ENCODE measurements around the gene ARAP3. TPM values are rescaled to one million over a fixed set of nuclear protein-coding genes. Genes with fewer than 3 reads are reported as not detected.

The ARAP3 gene
- total RNA-seq, 1 experiment from 2014 or later, result 19.8 TPM

GRCh38 chr5:141623186-141623585 lies 58.8 kb downstream of the ARAP3 start:
- intact Hi-C loops (cut with micrococcal nuclease), result no loop called here
- Mint-ChIP-seq H3K4me3 (ENCODE audit: unreplicated experiment) (no peak overlapping the region), H3K27ac (ENCODE audit: low read depth, unreplicated experiment) (no peak overlapping the region), H3K36me3 (ENCODE audit: insufficient read depth, unreplicated experiment) (peaks cover 86% of the 10 kb centered on the region), H3K27me3 (ENCODE audit: insufficient read depth, unreplicated experiment) (no peaks in the 10 kb centered on the region), H3K4me1 (ENCODE audit: insufficient read depth, unreplicated experiment) (no peaks in the 10 kb centered on the region), H3K9me3 (ENCODE audit: unreplicated experiment) (no peaks in the 10 kb centered on the region)
- TF ChIP-seq, protein P1, sequence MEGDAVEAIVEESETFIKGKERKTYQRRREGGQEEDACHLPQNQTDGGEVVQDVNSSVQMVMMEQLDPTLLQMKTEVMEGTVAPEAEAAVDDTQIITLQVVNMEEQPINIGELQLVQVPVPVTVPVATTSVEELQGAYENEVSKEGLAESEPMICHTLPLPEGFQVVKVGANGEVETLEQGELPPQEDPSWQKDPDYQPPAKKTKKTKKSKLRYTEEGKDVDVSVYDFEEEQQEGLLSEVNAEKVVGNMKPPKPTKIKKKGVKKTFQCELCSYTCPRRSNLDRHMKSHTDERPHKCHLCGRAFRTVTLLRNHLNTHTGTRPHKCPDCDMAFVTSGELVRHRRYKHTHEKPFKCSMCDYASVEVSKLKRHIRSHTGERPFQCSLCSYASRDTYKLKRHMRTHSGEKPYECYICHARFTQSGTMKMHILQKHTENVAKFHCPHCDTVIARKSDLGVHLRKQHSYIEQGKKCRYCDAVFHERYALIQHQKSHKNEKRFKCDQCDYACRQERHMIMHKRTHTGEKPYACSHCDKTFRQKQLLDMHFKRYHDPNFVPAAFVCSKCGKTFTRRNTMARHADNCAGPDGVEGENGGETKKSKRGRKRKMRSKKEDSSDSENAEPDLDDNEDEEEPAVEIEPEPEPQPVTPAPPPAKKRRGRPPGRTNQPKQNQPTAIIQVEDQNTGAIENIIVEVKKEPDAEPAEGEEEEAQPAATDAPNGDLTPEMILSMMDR (IDR thresholded peaks at IDR 0.05; ENCODE audit: unreplicated experiment), result no peak
- ChIA-PET POLR2A (interaction anchor here (0.6 to 15.9 kb wide), 4 partner anchors 10 to 485 kb away, joined by 3 to 349 read pairs (median 6); partner anchors contain the start of genes HDAC3, NDFIP1 and RELL2), CTCF (interaction anchor here (0.7 to 17.3 kb wide), 6 partner anchors 9 to 368 kb away, joined by 3 to 465 read pairs (median 6); partner anchors contain the start of genes HDAC3 and RELL2)
- no peak for DNase-seq (ENCODE audit: unreplicated experiment)
- BruUV-seq (replicated peaks), result no TSS peak

GRCh38 chr5:141618804-141619554 lies 63.1 kb downstream of the ARAP3 start, which contains the start of gene DIAPH1:
TSS of gene DIAPH1 (minus strand) at chr5:141619000. CDS start at chr5:141618914, 86 bp downstream.
- no TSS peak for BruUV-seq (replicated peaks)
- ChIA-PET POLR2A (interaction anchor here (0.6 to 15.9 kb wide), 26 partner anchors 14 to 490 kb away, joined by 3 to 385 read pairs (median 4); partner anchors contain the start of genes DELE1, FCHSD1, HDAC3 and PCDHB14), CTCF (interaction anchor here (0.5 to 17.3 kb wide), 37 partner anchors 10 to 1403 kb away, joined by 3 to 465 read pairs (median 4); partner anchors contain the start of genes HDAC3, NDFIP1, PCDH1 and PCDHB14)
- H3K4me1 Mint-ChIP-seq (ENCODE audit: insufficient read depth, unreplicated experiment), result peaks cover 21% of the 10 kb centered on the region
- peak; percentile 99 for DNase-seq (ENCODE audit: unreplicated experiment)
- intact Hi-C loops (cut with micrococcal nuclease), result loop anchor here (1.0 to 2.0 kb wide), 3 partner anchors 15 to 27 kb away; partner anchors contain the start of genes HDAC3 and RELL2
- H3K27me3 Mint-ChIP-seq (ENCODE audit: insufficient read depth, unreplicated experiment), result no peaks in the 10 kb centered on the region
- H3K9me3 Mint-ChIP-seq (ENCODE audit: unreplicated experiment), result no peaks in the 10 kb centered on the region
- peaks cover 60% of the 10 kb centered on the region for H3K36me3 Mint-ChIP-seq (ENCODE audit: insufficient read depth, unreplicated experiment)
- peak within 1 kb of the TSS; percentile 96 for H3K4me3 Mint-ChIP-seq (ENCODE audit: unreplicated experiment)
- TF ChIP-seq, protein P1 (IDR thresholded peaks at IDR 0.05; ENCODE audit: unreplicated experiment), result peak; percentile 99
- peak within 1 kb of the TSS; percentile 99 for H3K27ac Mint-ChIP-seq (ENCODE audit: low read depth, unreplicated experiment)

DNA sequence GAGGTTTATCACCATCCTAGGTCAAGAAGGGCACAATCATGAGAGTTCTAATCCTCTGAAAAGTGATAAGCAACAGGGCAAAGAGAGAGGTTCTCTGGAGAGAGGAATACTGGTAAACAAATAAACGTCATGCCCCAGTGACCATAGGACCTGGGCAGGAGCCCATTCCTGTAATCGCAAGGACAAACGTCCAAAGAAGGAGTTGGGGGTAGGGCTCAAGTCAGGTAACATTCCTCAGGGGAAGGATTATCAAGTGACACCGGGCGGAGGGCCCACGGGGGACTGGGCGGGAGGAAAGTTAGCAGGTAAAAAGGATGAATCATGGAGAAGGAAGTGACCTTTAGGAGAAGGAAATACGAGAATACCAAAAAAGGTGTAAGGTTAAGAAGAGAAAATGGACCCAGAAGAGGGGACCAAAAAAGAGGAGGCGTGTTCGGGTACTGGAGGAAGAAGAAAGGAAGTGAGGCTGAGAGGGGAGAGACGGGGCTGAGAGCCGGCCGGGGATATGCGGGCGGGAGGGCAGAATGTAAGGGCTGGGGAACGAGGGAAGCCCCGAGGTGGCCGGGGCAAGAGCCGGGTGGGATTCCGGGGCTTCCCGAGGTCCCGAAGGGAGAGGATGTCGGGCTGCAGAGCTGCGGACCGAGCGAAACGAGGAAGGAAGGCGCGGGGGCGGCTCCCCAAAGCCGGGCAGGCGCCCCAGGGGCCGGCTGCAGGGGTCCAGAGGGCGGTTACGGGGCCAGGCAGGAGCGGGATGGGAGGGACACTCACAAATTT lies 63.8 kb downstream of the ARAP3 start:
- TF ChIP-seq, protein P1 (IDR thresholded peaks at IDR 0.05; ENCODE audit: unreplicated experiment), result no peak
- no peaks in the 10 kb centered on the region for H3K27me3 Mint-ChIP-seq (ENCODE audit: insufficient read depth, unreplicated experiment)
- peak; percentile 82 for DNase-seq (ENCODE audit: unreplicated experiment)
- POLR2A ChIA-PET, result interaction anchor here (0.7 to 15.9 kb wide), 26 partner anchors 15 to 491 kb away, joined by 3 to 385 read pairs (median 6); partner anchors contain the start of genes DELE1, FCHSD1, HDAC3 and PCDHB14
- H3K27ac Mint-ChIP-seq (ENCODE audit: low read depth, unreplicated experiment), result peak overlapping the region; percentile 99
- peaks cover 25% of the 10 kb centered on the region for H3K4me1 Mint-ChIP-seq (ENCODE audit: insufficient read depth, unreplicated experiment)
- peaks cover 58% of the 10 kb centered on the region for H3K36me3 Mint-ChIP-seq (ENCODE audit: insufficient read depth, unreplicated experiment)
- H3K4me3 Mint-ChIP-seq (ENCODE audit: unreplicated experiment), result peak overlapping the region; percentile 96
- CTCF ChIA-PET, result interaction anchor here (0.5 to 17.3 kb wide), 33 partner anchors 10 to 1402 kb away, joined by 3 to 465 read pairs (median 4); partner anchors contain the start of genes HDAC3, NDFIP1, PCDH1 and PCDHB14
- BruUV-seq (replicated peaks), result no TSS peak
- no peaks in the 10 kb centered on the region for H3K9me3 Mint-ChIP-seq (ENCODE audit: unreplicated experiment)
- intact Hi-C loops (cut with micrococcal nuclease), result loop anchor here (2.0 kb wide), 1 partner anchor 19 kb away; the partner anchor contains the start of genes HDAC3 and RELL2

Measured in MCF 10A (cell line).